ENCODE measurements around the gene MATCAP1. TPM values are rescaled to one million over a fixed set of nuclear protein-coding genes. Genes with fewer than 3 reads are reported as not detected.
A peak's percentile ranks its signal among the peaks of the same experiment; 100 is the strongest.

MATCAP1 gene
- total RNA-seq, 1 experiment from 2014 or later: 40.8 TPM

DNA sequence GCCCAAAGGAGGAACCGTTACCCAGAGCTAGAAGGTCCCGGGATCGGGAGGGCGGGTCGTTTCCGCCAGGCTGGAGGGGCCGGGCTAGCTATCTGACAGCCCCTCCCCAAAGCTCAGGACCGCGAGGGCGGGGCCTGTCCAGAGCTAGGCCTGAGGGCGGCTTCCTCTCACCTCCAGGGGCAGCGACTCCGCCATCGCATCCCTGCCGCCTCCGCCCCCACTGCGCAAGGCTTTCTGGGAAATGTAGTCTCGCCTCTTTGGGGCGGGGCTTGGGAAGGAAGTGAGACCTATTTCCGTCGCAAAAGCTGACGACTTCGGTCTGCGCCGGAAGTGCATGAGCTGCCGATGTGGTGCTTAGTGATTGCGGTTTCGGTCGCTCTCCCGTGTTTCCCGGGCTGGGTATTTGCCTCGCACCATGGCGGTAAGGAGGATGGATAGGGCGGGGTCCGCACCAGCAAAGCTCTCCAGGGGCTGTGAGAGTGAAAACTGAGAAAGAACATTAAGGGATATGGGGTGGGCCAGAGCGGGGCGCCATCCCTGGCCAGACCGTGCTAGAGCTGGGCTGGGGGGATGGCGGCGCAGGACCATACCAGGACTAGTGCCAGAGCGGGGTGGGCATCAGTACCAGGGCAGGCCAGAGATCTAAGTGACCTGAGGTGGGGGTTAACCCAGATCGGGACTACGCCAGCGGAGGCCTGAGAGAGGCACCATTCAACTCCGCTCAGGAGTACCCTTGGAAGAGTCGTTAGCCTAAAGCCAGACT lies 43.2 kb upstream of the MATCAP1 start, which contains the start of gene TMEM208 (continued):
- no peak for TF ChIP-seq JUN (CRISPR knock-in tag; IDR thresholded peaks at IDR 0.05)
- peak; percentile 47; the same call in 1 of the 2 replicates for TF ChIP-seq NFATC4 (CRISPR knock-in tag; IDR thresholded peaks at IDR 0.05)
- TF ChIP-seq NFE2L1 (CRISPR knock-in tag; IDR thresholded peaks at IDR 0.05): no peak
- peak; percentile 94 for TF ChIP-seq FOXK1 (CRISPR knock-in tag; IDR thresholded peaks at IDR 0.05)
- no peak for TF ChIP-seq SMAD4 (CRISPR knock-in tag; IDR thresholded peaks at IDR 0.05)
- no peak for TF ChIP-seq USF1 (CRISPR knock-in tag; IDR thresholded peaks at IDR 0.05)
- TF ChIP-seq AR (CRISPR knock-in tag; IDR thresholded peaks at IDR 0.05): no peak
- no peak for TF ChIP-seq ZNF317 (CRISPR knock-in tag; IDR thresholded peaks at IDR 0.05; ENCODE audit: borderline replicate concordance, low read depth)
- TF ChIP-seq NR1H2 (CRISPR knock-in tag; IDR thresholded peaks at IDR 0.05): no peak
- TF ChIP-seq, protein P1, sequence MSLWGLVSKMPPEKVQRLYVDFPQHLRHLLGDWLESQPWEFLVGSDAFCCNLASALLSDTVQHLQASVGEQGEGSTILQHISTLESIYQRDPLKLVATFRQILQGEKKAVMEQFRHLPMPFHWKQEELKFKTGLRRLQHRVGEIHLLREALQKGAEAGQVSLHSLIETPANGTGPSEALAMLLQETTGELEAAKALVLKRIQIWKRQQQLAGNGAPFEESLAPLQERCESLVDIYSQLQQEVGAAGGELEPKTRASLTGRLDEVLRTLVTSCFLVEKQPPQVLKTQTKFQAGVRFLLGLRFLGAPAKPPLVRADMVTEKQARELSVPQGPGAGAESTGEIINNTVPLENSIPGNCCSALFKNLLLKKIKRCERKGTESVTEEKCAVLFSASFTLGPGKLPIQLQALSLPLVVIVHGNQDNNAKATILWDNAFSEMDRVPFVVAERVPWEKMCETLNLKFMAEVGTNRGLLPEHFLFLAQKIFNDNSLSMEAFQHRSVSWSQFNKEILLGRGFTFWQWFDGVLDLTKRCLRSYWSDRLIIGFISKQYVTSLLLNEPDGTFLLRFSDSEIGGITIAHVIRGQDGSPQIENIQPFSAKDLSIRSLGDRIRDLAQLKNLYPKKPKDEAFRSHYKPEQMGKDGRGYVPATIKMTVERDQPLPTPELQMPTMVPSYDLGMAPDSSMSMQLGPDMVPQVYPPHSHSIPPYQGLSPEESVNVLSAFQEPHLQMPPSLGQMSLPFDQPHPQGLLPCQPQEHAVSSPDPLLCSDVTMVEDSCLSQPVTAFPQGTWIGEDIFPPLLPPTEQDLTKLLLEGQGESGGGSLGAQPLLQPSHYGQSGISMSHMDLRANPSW (CRISPR knock-in tag; conservative IDR thresholded peaks at IDR 0.05; ENCODE audit: low read depth): no peak
- TF ChIP-seq, protein P2, sequence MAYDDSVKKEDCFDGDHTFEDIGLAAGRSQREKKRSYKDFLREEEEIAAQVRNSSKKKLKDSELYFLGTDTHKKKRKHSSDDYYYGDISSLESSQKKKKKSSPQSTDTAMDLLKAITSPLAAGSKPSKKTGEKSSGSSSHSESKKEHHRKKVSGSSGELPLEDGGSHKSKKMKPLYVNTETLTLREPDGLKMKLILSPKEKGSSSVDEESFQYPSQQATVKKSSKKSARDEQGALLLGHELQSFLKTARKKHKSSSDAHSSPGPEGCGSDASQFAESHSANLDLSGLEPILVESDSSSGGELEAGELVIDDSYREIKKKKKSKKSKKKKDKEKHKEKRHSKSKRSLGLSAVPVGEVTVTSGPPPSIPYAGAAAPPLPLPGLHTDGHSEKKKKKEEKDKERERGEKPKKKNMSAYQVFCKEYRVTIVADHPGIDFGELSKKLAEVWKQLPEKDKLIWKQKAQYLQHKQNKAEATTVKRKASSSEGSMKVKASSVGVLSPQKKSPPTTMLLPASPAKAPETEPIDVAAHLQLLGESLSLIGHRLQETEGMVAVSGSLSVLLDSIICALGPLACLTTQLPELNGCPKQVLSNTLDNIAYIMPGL (CRISPR knock-in tag; IDR thresholded peaks at IDR 0.05): peak; percentile 43; the same call in 1 of the 2 replicates
- 0 out of 2 replicates have a peak, but pooled peaks have one; percentile 42 for TF ChIP-seq ZMAT4 (CRISPR knock-in tag; IDR thresholded peaks at IDR 0.05)
- TF ChIP-seq, protein P3, sequence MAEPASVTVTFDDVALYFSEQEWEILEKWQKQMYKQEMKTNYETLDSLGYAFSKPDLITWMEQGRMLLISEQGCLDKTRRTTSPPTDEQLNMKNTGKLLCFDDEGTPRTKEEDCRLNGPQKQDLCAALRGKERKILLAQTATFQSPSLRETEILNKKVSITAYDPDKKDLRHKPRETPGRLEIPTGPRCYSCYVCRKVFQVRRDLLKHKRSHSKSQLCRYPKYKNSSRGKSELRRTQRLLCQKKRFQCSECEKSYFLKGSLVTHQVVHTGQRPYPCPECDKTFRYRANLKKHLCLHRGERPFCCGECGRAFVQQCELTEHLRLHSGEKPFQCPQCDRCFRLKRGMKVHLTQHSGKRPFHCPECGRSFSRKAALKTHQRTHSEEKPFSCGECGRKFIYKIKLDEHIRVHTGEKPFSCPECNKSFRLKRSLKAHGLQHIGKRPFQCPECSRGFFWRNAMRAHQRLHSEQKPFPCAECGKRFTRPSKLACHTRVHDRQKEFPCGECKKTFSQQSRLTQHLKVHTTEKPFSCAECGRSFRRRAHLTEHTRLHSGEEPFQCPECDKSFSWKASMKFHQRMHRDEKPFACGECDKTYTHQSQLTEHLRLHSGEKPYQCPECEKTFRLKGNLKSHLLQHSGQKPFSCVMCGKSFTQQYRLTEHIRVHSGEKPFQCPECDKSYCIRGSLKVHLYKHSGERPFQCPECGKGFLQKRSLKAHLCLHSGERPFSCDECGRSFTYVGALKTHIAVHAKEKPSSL (CRISPR knock-in tag; conservative IDR thresholded peaks at IDR 0.05): no peak
- no peak for TF ChIP-seq FOXJ3 (CRISPR knock-in tag; IDR thresholded peaks at IDR 0.05; ENCODE audit: borderline replicate concordance)
- TF ChIP-seq ZNF416 (CRISPR knock-in tag; IDR thresholded peaks at IDR 0.05): 0 out of 2 replicates have a peak, but pooled peaks have one; percentile 39
- peak; percentile 18; the same call in 1 of the 2 replicates for TF ChIP-seq ERG (CRISPR knock-in tag; IDR thresholded peaks at IDR 0.05)
- TF ChIP-seq ATF1 (CRISPR knock-in tag; IDR thresholded peaks at IDR 0.05): peak; percentile 89; the same call in 1 of the 2 replicates
- TF ChIP-seq, protein P4, sequence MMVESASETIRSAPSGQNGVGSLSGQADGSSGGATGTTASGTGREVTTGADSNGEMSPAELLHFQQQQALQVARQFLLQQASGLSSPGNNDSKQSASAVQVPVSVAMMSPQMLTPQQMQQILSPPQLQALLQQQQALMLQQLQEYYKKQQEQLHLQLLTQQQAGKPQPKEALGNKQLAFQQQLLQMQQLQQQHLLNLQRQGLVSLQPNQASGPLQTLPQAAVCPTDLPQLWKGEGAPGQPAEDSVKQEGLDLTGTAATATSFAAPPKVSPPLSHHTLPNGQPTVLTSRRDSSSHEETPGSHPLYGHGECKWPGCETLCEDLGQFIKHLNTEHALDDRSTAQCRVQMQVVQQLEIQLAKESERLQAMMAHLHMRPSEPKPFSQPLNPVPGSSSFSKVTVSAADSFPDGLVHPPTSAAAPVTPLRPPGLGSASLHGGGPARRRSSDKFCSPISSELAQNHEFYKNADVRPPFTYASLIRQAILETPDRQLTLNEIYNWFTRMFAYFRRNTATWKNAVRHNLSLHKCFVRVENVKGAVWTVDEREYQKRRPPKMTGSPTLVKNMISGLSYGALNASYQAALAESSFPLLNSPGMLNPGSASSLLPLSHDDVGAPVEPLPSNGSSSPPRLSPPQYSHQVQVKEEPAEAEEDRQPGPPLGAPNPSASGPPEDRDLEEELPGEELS (CRISPR knock-in tag; IDR thresholded peaks at IDR 0.05): no peak
- TF ChIP-seq, protein P5, sequence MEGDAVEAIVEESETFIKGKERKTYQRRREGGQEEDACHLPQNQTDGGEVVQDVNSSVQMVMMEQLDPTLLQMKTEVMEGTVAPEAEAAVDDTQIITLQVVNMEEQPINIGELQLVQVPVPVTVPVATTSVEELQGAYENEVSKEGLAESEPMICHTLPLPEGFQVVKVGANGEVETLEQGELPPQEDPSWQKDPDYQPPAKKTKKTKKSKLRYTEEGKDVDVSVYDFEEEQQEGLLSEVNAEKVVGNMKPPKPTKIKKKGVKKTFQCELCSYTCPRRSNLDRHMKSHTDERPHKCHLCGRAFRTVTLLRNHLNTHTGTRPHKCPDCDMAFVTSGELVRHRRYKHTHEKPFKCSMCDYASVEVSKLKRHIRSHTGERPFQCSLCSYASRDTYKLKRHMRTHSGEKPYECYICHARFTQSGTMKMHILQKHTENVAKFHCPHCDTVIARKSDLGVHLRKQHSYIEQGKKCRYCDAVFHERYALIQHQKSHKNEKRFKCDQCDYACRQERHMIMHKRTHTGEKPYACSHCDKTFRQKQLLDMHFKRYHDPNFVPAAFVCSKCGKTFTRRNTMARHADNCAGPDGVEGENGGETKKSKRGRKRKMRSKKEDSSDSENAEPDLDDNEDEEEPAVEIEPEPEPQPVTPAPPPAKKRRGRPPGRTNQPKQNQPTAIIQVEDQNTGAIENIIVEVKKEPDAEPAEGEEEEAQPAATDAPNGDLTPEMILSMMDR (IDR thresholded peaks at IDR 0.05): no peak
- TF ChIP-seq, protein P6, sequence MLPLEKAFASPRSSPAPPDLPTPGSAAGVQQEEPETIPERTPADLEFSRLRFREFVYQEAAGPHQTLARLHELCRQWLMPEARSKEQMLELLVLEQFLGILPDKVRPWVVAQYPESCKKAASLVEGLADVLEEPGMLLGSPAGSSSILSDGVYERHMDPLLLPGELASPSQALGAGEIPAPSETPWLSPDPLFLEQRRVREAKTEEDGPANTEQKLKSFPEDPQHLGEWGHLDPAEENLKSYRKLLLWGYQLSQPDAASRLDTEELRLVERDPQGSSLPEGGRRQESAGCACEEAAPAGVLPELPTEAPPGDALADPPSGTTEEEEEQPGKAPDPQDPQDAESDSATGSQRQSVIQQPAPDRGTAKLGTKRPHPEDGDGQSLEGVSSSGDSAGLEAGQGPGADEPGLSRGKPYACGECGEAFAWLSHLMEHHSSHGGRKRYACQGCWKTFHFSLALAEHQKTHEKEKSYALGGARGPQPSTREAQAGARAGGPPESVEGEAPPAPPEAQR (CRISPR knock-in tag; IDR thresholded peaks at IDR 0.05): no peak

Data from WTC11 (cell line).